HG03103 (cell line): ENCODE results near the gene PAX5.
"Not testable (repeated sequence)": the region's sequence is repeated elsewhere in the genome, so short reads cannot be mapped to it uniquely, and the experiment has no call there.

Experiments
- ATAC-seq: cut with Tn5 transposase; IDR thresholded peaks from one replicate; pipeline ENCODE4 v1.9.1; 2021; ENCODE audit warnings: low read depth; ENCODE audit not compliant: unreplicated experiment

The PAX5 gene

GRCh38 chr9:36888551-36888950, 145.5 kb downstream of the PAX5 start:
- no peak for ATAC-seq

- no peak for ATAC-seq
Observed at GRCh38 chr9:36884721-36885120, 149.3 kb downstream of the PAX5 start.

DNA sequence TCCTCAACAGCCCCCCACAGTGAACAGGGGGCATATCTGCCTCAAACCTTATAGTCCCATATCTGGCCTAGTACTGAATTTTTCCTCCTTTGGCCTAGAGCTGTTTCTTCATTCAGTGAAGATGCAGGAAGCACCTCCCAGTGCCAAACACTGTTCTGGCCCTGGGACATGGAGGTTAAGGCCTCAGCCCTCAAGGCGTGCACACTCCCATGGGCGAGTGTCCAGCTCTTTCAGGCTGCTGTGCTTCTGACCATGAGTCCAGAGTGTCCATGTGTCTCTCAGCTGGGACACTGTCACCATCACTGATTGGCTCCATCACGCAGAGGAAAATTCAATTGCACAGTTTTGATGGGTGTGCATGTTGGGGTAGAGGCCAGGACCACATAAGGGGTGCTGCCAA, 151.5 kb downstream of the PAX5 start:
- ATAC-seq = no peak

DNA sequence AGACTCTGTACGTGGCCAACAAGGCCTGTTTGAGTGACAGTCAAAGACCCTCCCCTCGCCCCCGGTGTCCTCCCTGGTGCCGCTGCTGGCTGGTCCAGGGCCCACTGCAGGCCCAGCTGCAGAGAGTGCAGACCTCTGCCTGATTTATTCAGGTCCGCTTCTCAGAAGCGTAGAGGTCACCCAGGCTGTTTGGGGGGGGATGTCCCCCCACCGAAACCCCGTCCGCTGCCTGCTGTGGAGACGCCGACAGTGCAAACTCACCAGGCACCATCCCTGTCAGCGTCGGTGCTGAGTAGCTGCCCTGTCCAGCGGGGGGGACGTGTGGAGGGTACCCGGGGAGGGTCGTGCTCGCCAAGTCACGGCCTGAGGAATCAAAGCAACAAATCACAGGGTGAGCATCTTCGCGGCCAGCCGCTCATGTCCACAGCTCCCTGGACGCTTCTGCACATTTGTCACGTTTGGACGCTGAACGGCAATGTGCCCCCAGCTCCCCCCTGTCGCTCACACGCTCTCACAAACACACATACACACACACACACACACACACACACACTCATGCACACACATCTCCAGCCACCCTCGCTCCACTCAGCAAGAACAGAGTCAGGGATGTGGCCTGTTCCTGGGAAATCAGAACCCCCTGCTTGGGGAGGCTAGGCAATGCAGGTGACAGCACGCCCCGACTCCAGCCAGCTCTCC, 152.2 kb downstream of the PAX5 start:
- ATAC-seq = no peak

GRCh38 chr9:36881316-36881715, 152.8 kb downstream of the PAX5 start:
- ATAC-seq = no peak

GRCh38 chr9:36880075-36880474, 154.0 kb downstream of the PAX5 start:
- no peak for ATAC-seq

DNA sequence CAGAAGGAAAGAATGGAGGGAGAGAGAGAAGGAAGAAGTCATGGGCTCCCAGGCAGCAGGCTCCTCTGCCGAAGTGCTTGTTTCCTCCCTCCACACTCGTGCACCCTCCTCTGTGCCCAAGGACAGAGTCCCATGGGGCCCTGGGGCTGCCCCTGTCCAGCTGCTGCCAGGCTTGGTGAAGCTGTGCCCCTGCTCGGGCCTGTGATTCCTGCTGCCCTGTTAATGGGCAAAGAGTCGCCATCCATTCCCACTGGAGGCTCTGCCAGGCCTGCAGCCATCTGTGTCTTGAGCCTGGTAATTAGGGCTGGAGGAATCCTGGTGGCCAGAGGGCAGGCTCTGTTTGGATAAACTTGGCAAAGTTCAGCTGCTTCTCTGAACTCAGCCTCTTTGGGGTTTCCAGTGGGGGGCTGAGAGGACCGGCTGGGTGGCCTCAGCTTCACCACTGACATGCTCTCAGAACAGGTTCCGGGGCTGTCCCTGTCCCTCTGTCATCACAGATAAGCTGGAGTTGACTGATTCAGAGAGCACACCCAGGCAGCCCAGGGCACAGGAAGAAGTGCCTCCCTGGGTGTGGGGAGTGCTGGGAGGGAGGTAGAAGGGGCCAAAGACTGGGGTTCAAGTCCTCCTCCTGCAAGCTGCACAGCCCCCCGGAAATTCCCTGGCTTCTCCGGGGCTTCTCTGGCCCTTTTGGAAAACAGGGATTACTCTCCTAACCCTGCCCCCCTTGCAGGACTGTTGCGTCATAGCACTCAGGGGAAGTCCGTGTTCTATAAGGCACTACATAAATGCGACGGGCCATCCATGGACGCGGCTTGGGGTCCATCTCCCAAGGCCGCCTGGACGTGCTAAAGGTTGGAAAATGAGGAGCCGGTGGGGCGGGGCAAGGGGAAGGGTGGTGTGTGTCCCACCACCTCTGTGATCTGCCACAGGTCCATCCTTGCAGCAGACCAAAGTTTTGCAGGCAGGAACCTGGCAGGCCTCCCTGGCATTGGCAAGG, 154.8 kb downstream of the PAX5 start:
- peak; percentile 61 for ATAC-seq

GRCh38 chr9:36877239-36877638, 156.8 kb downstream of the PAX5 start:
- ATAC-seq = no peak

GRCh38 chr9:36876056-36876455, 158.0 kb downstream of the PAX5 start:
- ATAC-seq = no peak

DNA sequence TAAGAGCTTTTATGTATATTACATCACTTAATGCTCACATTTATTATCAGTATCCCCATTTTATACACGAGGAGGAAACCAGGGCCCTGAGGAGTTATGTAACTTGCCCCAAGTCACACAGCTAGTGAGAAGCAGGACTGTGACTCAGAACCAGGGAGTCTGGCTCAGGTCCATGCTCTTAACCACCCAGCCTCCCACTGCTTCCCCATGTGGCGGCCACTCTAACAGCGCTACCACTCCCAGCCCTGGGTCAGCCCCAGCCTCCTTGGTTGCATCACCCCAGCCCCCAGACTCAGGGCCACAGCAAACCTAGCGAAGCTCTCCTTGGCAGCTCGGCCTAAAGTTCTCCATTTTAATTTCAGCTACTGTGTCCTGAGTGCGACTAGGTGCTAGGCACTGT, 159.1 kb downstream of the PAX5 start:
- no peak for ATAC-seq

DNA sequence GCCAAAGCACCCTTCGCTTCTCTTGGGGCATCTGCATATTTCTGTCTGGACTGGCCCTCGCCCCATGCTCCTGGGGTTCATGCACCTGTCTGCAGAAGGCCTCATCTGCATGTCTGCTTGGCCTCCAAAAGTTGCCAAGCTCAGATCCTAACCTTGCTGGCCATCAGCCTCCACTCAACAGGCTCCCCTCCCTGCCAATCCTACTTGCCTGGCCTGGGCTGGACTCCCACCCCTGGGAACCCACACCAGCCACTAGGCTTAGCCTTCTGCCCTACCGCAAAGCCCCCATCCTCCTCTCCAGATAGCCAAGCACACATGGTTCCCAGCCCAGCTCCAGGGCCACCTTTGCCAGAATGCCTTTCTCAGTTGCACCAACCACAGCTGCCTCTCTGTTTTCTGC, 159.8 kb downstream of the PAX5 start:
- ATAC-seq = no peak

- ATAC-seq = no peak
Observed at GRCh38 chr9:36873247-36873875, 160.7 kb downstream of the PAX5 start.

GRCh38 chr9:36872641-36873040, 161.4 kb downstream of the PAX5 start:
- ATAC-seq = no peak

DNA sequence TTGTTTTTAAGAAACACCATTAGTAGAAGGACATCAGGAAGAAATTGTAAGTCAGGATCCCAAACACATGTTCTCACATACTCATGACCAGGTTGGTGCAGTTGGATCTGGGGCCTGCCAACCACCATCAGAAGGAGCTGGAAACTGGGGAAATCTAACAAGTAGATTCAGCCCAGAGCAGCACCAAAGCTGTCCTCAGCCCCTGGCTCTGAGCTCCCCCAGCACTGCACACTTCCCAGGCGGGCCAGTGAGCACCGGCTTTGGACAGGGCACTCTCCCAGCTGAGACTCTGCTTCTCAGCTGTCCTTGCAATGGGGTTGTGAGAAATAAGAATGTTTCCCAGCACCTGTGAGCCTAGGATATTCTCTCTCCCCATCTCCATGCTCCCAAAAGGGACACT, 162.5 kb downstream of the PAX5 start:
- no peak for ATAC-seq

- ATAC-seq = no peak
Observed at GRCh38 chr9:36870960-36871359, 163.1 kb downstream of the PAX5 start.

GRCh38 chr9:36869605-36870004, 164.5 kb downstream of the PAX5 start:
- not testable (repeated sequence) for ATAC-seq

DNA sequence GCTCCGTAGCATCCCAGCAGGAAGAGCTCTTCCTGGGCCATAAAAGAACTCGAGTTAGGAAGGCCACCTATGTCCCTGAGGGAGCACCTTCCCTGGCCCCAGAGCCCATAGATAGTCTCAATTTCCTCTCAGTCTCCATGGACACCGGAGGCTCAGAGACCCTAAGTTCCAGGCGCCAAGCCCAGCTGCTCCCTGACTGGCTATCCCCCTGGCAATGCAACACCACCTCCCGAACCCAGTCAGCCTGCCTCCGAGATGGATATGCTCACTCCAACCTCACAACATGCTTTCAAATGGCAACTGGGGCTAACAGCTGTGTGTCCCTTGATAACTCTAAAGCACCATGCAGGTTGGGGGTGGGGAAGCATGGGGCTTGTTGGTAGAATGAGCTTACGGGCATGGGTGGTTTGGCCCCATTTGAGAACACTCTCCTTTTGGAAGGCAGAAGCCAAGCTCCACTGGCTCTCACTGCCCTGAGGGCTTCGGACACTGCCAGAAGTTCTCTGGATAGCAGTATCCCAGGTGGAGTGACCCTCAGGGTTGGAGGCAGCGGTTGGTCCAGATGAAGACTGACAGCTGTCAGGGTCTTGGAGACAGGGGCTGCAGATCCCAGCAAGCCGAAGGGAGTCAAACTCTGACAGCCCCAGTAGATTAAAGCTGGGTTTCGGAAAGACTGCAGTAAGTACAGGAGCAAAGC, 165.3 kb downstream of the PAX5 start:
- no peak for ATAC-seq

DNA sequence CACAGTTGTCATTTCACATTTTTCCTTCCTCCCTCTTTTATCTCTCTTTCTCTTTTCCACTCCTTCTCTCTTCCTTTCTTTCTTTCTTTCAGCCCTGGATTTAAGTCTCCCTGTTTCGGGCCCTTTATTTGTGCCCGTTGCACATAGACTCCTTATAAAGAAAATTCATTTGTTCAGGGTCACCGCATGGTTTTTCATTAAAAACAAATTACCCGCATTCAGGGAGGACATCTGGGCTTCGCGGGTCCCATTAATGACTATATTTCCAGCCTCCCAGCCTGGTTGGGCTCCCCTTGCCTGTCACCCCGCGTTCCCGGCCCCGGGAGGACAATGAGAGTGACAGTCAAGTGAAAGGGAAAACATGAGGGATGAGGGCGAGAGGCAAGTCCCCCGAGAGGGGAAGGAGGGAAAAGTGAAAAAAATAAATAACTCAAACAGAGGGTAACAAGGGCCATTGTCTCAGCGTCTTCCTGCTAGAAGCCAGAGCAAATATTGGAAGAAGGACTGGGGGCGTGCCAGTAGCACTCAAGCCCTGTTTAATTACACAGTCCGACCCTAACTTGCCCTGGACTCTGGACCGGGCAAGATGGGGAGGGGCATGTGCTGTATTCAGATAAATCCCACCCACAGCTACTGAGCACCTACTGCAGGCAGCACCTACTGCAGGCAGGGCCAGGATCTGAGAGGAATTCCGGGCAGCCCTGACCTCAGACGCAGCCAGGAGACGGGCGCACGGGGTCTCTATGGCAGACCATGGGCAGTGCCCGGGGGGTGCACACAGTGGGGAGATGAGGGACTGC, 166.2 kb downstream of the PAX5 start:
- ATAC-seq = no peak

GRCh38 chr9:36867241-36867640, 166.8 kb downstream of the PAX5 start:
- ATAC-seq = no peak

GRCh38 chr9:36866840-36867239, 167.2 kb downstream of the PAX5 start:
- ATAC-seq = no peak
